Activated CD8-positive, alpha-beta memory T cell treated with anti-CD3 and anti-CD28 coated beads for 36 hours (primary cell): ENCODE measurements around the gene FRAT1. TPM values are rescaled to one million over a fixed set of nuclear protein-coding genes. Genes with fewer than 3 reads are reported as not detected.

ENCODE experiments used
- CTCF ChIA-PET: fragments of 350-600 bp; sonication (Branson Sonifier 250); formaldehyde crosslinking; loops from one replicate; lab custom pipeline; 2021; ENCODE audit warnings: antibody characterized with exemption; lab: Charles Lee
- POLR2A ChIA-PET: fragments of 350-600 bp; sonication (Branson Sonifier 250); formaldehyde crosslinking; loops from one replicate; lab custom pipeline; 2021; ENCODE audit warnings: antibody characterized with exemption; lab: Charles Lee
- total RNA-seq, 2 experiments: library from RNA; stranded (reverse); gene quantifications; one replicate each; pipeline ENCODE4 v1.2.3, GENCODE V29; 2021

FRAT1 gene
- total RNA-seq, 2 experiments from 2014 or later: 3.1 to 3.4 TPM

DNA sequence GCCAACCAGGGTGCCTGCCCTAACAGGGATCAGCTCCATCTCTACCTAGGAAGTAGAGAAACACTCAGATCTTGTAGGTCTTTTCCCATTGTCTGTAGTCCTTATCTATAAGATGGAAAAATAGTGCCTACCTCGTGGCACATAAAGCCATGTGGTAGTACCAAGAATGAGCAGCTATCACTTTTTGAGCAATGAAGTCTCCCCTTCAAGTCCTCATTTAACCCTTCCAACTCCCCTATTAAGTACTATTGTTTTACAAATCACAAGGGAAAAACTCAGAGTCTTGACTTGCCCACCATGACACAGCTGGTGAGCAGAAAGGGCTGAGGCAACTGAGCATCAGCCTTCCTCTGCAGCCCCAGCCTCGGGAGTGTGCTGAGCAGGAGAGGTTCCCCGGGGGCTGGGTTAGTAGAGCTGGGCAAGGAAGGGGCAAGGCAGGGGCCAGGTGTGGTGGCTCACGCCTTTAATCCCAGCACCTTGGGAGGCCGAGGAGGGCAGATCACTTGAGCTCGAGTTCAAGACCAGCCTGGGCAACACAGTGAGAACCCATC, 12.2 kb downstream of the FRAT1 start:
- ChIA-PET CTCF (interaction anchor here (1.0 to 3.5 kb wide), 2 partner anchors 10 to 12 kb away, joined by 3 to 15 read pairs; partner anchors contain the start of gene FRAT1), POLR2A (interaction anchor here (5.3 kb wide), 1 partner anchor 12 kb away, joined by 32 read pairs; the partner anchor contains the start of gene FRAT1)

GRCh38 chr10:97332591-97333350, 13.7 kb downstream of the FRAT1 start:
- CTCF ChIA-PET: interaction anchor here (1.0 to 3.5 kb wide), 4 partner anchors 8 to 54 kb away, joined by 3 to 15 read pairs (median 6); partner anchors contain the start of gene FRAT1
- POLR2A ChIA-PET: interaction anchor here (1.2 to 5.3 kb wide), 4 partner anchors 11 to 90 kb away, joined by 4 to 32 read pairs (median 7); partner anchors contain the start of genes ARHGAP19 and FRAT1

- ChIA-PET POLR2A (interaction anchor here (1.2 to 5.3 kb wide), 4 partner anchors 11 to 89 kb away, joined by 4 to 32 read pairs (median 7); partner anchors contain the start of genes ARHGAP19 and FRAT1), CTCF (interaction anchor here (1.0 to 3.5 kb wide), 3 partner anchors 8 to 54 kb away, joined by 3 to 15 read pairs (median 7); partner anchors contain the start of gene FRAT1)
Measured at GRCh38 chr10:97333351-97333600, 14.2 kb downstream of the FRAT1 start.

DNA sequence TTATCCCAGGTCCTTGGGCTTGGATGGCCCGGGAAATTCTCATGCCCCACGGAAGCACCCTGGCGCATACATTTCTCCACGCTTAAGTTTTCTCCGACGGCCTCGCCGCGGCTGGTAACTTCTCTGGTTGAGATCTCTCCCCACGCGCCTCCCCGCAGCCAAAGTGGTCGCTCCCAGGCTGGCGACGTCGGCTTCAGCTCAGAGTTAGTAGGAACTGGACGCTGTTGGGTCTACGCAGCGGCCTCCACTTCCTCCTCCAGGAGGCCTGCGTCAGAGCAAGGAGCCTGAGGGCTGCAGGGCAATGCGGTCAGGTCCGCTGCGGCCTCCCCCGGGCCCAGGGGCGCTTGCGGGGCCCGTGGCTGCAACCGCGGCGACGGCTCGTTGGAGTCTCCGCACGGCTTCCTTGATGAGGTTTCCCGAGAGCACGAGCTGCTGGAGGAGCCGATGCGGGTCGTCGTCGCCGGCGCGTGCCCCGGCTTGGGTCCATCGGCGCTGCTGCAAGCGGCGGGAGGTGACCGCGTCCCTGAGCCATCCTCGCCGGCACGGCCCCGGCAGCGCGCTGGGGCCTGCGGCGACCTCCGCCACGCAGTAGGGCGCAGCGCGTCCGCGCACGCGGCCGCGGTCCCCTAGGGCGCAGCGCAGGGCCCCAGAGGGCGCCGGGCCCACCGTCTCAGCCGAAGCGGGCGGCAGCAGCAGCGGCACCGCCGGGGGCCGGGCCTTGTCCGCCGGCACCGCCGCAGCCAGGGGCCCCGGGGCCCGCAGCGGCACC, 14.7 kb downstream of the FRAT1 start:
- ChIA-PET POLR2A (interaction anchor here (1.2 to 5.3 kb wide), 4 partner anchors 12 to 89 kb away, joined by 4 to 32 read pairs (median 7); partner anchors contain the start of genes ARHGAP19 and FRAT1), CTCF (interaction anchor here (1.6 to 3.5 kb wide), 2 partner anchors 14 to 55 kb away, joined by 7 to 15 read pairs; partner anchors contain the start of gene FRAT1)

DNA sequence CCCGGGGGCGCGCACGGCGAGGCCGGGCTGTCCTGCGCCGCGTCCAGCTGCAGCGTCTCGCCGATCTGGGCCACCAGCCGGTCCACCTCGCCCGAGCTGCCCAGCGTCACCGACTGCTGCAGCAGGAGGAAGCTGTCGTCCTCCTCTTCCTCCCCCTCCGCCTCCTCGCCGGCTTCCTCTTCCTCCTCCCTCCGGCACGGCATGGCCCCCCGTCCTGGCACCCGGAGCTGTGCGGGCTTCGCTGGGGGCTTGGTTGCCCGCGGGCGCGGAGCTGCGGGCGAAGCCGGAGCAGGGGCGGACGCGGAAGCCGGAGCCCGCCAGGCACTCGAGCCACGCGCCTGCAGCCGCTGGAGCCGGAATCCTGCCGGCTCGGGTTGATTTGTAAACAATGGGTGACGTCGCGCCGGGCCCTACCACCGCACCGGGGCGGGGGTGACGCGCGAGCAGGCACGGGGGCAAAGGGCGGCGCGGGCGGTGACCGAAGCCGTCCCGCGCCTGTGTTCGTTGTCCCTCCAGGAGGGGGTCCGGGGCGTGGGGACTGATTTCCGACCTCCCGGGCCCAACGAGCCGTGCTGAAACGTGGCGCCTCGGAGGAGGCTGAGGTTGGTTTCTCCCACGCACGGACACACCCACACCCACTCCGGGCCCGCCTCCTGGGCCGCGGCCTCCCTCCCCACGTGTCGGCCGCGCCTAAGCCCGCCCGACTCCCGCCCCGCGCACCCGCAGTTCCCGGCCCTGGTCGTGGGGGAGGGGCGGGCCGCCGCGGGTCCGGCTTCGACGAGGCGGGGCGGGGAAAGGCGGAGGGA, 15.5 kb downstream of the FRAT1 start, which contains the start of gene FRAT2:
FRAT2 (minus strand) TSS at position 360 of the 806 bp plus-strand sequence; CDS start at position 203, 157 bp downstream.
- ChIA-PET POLR2A (interaction anchor here (0.6 to 5.3 kb wide), 3 partner anchors 13 to 51 kb away, joined by 6 to 32 read pairs (median 9); partner anchors contain the start of gene FRAT1), CTCF (interaction anchor here (3.5 kb wide), 1 partner anchor 15 kb away, joined by 15 read pairs; the partner anchor contains the start of gene FRAT1)

DNA sequence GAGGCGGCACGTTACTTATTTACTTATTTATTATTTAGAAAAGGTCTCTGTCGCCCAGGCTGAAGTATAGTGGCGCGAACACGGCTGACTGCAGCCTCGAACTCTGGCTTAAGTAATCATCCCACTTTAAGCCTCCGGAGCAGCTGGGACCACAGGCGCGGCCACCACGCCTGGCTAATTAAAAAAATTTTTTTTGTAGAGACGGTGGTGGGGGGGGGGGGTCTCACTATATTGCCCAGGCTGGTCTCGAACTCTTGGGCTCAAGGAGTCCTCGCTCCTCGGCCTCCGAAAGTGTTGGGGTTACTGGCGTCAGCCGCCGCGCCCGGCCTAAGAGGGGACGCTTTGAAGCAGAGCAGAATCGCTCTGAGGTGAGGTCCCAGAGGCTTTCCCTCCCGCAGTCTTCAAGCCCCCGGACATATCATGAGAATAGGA, 16.1 kb downstream of the FRAT1 start:
- ChIA-PET CTCF (no interaction called here), POLR2A (interaction anchor here (0.7 to 5.3 kb wide), 2 partner anchors 16 to 37 kb away, joined by 3 to 32 read pairs; partner anchors contain the start of gene FRAT1)

GRCh38 chr10:97336006-97336405, 16.9 kb downstream of the FRAT1 start:
- POLR2A ChIA-PET: interaction anchor here (0.7 kb wide), 1 partner anchor 36 kb away, joined by 3 read pairs; no protein-coding TSS in a partner anchor
- CTCF ChIA-PET: no interaction called here

GRCh38 chr10:97336446-97336845, 17.4 kb downstream of the FRAT1 start:
- POLR2A ChIA-PET: no interaction called here
- CTCF ChIA-PET: no interaction called here

DNA sequence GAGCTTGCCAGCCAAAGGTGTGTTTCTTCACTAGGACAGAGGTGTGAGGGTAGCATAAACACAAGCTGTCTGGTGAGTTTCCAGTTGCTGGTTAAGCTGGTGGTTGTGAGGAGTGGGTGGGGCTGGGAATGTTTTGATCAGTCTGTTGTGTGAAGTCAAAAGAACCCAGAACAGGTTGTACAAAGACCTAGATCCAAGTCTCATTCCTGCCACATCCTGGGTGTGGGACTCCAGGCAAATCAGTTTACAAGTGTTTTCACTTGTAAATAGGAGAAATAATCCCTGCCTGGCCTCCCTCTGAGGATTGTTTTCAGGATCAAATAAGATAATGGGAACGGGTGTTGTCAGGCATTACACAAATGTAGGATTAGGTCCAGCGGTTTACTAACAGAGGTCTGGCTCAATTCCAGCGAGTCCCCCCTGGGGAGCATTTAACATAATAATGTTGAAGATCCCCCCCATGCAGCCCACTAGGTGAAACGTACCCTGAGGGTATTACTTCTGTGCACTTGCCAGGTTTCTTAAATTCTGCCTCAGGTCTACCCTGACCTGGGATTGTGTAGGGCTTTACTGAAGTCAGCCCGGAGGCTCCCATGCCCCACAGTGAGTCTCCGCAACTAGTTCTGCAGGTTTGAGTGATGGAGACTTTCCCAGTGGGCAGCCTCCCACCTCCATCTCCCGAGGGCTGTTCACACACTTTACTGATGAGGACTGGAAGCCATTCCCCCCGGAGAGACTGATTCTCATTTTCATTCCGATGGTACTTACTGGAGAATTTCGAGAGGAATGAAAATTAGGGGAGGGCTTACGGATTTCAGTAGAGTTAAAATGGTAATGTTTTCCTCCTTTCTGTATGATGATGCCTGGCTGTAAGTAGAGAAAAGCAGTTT, 18.1 kb downstream of the FRAT1 start:
- CTCF ChIA-PET: no interaction called here
- POLR2A ChIA-PET: no interaction called here

DNA sequence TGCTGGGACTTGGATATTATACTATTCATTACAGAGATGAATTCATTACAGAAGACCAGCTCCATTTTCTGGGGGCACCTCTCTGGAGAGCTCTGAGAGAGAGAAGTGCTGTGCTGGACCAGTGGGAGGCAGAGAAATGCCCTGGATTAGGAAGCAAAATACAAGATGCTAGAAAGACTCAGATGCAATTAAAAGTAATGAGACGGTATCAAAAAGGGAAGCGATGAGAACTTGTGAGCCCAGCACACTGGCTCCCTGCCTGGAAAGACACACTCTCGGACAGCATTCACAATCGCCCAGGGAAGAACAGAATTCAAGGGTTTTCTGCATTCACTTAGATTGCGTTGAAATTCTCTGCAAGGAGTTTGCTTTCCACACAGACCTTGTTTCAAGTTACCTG, 19.0 kb downstream of the FRAT1 start:
- ChIA-PET CTCF (no interaction called here), POLR2A (no interaction called here)

DNA sequence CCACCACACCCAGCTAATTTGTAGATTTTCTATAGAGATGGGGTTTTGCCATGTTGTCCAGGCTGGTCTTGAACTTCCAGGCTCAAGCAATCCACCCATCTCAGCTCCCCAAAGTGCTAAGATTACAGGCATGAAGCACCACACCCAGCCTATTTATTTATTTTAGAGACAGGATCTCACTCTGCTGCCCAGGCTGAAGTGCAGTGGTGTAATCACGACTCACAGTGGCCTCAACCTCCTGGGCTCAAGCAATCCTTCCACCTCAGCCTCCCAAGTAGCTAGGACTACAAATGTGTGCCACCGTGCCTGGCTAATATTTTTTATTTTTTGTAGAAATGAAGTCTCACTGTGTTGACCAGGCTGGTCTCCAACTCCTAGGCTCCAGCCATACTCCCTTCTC, 22.3 kb downstream of the FRAT1 start:
- ChIA-PET POLR2A (no interaction called here), CTCF (interaction anchor here (1.0 to 1.4 kb wide), 3 partner anchors 9 to 21 kb away, joined by 3 read pairs; no protein-coding TSS in a partner anchor)

DNA sequence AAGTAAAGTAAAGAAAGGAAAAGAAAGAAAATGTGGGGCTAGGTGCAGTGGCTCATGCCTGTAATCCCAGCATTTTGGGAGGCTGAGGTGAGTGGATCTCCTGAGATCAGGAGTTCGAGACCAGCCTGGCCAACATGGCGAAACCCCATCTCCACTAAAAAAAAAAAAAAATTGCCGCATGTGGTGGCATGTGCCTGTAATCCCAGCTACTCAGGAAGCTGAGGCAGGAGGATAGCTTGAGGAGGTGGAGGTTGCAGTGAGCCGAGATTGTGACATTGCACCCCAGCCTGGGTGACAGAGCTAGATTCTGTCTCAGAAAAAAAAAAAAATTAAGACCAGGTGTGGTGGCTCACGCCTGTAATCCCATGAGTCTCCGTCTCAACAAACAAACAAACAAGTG, 24.6 kb downstream of the FRAT1 start:
- ChIA-PET POLR2A (interaction anchor here (0.6 kb wide), 1 partner anchor 38 kb away, joined by 5 read pairs; no protein-coding TSS in a partner anchor), CTCF (interaction anchor here (0.6 to 0.7 kb wide), 2 partner anchors 71 to 119 kb away, joined by 3 to 5 read pairs; no protein-coding TSS in a partner anchor)

GRCh38 chr10:97347317-97347716, 28.2 kb downstream of the FRAT1 start:
- ChIA-PET CTCF (no interaction called here), POLR2A (no interaction called here)

DNA sequence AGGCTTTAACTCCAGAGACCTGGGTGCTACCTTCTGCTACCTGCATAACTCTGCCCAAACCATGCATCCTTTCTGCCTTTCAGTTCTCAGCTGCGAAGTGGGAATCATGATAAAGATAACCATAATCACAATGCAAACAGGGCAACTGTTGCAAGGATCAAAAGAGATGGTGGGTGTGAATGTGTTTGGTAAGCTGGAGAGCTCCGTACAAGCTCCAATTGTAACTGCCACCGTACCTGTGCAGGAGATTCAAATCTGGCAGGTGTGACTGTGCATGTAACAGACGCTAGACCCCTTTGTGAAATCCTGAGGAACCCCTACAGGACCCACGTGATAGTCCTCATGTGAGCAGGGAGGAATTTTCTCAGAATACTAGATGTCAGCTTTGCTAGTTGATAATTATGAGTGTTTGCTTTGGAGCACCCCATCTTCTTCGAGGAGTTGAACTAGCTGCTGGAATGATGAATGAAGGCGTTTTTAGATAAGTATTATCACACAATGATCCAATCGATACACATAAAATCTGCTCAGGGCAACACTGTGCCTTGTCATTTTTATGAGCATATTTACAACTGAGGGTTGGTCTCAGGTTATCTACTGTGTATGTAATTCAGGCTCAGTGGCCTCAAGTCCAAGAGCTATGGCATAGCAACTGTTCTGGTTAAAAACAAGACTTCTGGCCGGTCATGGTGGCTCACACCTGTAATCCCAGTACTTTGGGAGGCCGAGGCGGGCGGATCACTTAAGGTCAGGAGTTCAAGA, 30.9 kb downstream of the FRAT1 start:
- ChIA-PET POLR2A (no interaction called here), CTCF (interaction anchor here (0.9 kb wide), 1 partner anchor 10 kb away, joined by 3 read pairs; no protein-coding TSS in a partner anchor)

- ChIA-PET POLR2A (interaction anchor here (0.7 kb wide), 1 partner anchor 75 kb away, joined by 5 read pairs; no protein-coding TSS in a partner anchor), CTCF (no interaction called here)
Measured at GRCh38 chr10:97353945-97354344, 34.9 kb downstream of the FRAT1 start.

GRCh38 chr10:97355571-97355975, 36.5 kb downstream of the FRAT1 start:
- POLR2A ChIA-PET: no interaction called here

More at GRCh38 chr10:97355571-97355975, 36.5 kb downstream of the FRAT1 start:
- CTCF ChIA-PET: no interaction called here
